HL-60 (cell line): ENCODE data around the gene EXOC6B.
"Not testable (repeated sequence)": the region's sequence is repeated elsewhere in the genome, so short reads cannot be mapped to it uniquely, and the experiment has no call there.

Source experiments
- DNase-seq, 2 experiments: peaks; one replicate each; pipeline ENCODE4 v3.0.0-alpha.2; 2010 to 2020; ENCODE audit warnings: low read depth in 1 of 2, low spot score in 1 of 2
- H3K27ac ChIP-seq: fragments of 250-450 bp; sonication (Bioruptor Pico); replicated peaks from 2 replicates; pipeline ENCODE4 v1.5.1; 2020; ENCODE audit warnings: mild to moderate bottlenecking, moderate library complexity
- H3K27me3 ChIP-seq: fragments of 250-450 bp; sonication (Bioruptor Pico); 2 replicates; pipeline ENCODE4 v1.5.1; 2021; ENCODE audit warnings: mild to moderate bottlenecking, moderate library complexity; ENCODE audit not compliant: insufficient read depth, poor library complexity, severe bottlenecking
- H3K4me3 ChIP-seq: replicated peaks from 2 replicates; pipeline ENCODE4 v1.5.1; 2011; ENCODE audit warnings: mild to moderate bottlenecking, control low read depth, low read length; ENCODE audit not compliant: insufficient read depth
- GABPA ChIP-seq: IDR thresholded peaks from 2 replicates; pipeline ENCODE4 v1.6.1; 2012; ENCODE audit warnings: low read depth
- POLR2AphosphoS5 ChIP-seq: IDR thresholded peaks from 2 replicates; pipeline ENCODE4 v1.6.1; 2012; ENCODE audit warnings: low read depth
- SPI1 ChIP-seq: IDR thresholded peaks from 2 replicates; pipeline ENCODE4 v1.6.1; 2012; ENCODE audit warnings: low read depth, mild to moderate bottlenecking, borderline replicate concordance
- TF ChIP-seq, protein P1 (sequence below): IDR thresholded peaks from one replicate; pipeline ENCODE4 v1.5.1; 2011; ENCODE audit warnings: low read length, control low read depth, inconsistent platforms; ENCODE audit not compliant: insufficient read depth
- TF ChIP-seq, protein P2 (sequence below): IDR thresholded peaks from 2 replicates; pipeline ENCODE4 v1.6.1; 2012; ENCODE audit warnings: low read depth; ENCODE audit not compliant: insufficient replicate concordance

Gene EXOC6B

GRCh38 chr2:72604468-72604867, 221.4 kb downstream of the EXOC6B start:
- no peak for TF ChIP-seq SPI1
- no peak for DNase-seq
- no peak overlapping the region for H3K4me3 ChIP-seq
- no peak overlapping the region for H3K27ac ChIP-seq
- H3K27me3 ChIP-seq = no peaks in the 10 kb centered on the region

DNA sequence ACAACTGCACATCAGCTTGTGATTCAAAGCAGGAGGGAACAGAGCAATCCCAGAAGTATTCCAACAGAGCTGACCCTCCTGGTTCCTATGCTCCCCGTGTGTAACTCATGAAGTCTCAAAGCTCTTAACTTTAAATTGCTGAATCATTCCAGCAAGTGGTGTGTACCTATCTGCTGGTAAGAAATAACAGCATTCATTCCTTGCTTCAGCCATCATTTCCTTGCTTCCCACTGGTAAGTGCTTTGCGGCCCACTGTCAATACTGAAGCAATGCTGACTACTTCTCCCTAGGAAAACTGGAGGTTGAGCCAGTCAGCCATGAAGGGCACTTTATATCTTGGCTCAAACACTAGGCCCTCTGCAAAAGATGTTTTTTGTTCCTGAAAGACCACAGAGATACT, 222.4 kb downstream of the EXOC6B start:
- DNase-seq = no peak
- no peak for TF ChIP-seq POLR2AphosphoS5
- TF ChIP-seq, protein P1, sequence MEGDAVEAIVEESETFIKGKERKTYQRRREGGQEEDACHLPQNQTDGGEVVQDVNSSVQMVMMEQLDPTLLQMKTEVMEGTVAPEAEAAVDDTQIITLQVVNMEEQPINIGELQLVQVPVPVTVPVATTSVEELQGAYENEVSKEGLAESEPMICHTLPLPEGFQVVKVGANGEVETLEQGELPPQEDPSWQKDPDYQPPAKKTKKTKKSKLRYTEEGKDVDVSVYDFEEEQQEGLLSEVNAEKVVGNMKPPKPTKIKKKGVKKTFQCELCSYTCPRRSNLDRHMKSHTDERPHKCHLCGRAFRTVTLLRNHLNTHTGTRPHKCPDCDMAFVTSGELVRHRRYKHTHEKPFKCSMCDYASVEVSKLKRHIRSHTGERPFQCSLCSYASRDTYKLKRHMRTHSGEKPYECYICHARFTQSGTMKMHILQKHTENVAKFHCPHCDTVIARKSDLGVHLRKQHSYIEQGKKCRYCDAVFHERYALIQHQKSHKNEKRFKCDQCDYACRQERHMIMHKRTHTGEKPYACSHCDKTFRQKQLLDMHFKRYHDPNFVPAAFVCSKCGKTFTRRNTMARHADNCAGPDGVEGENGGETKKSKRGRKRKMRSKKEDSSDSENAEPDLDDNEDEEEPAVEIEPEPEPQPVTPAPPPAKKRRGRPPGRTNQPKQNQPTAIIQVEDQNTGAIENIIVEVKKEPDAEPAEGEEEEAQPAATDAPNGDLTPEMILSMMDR = no peak
- no peak overlapping the region for H3K4me3 ChIP-seq
- no peaks in the 10 kb centered on the region for H3K27me3 ChIP-seq
- no peak overlapping the region for H3K27ac ChIP-seq

DNA sequence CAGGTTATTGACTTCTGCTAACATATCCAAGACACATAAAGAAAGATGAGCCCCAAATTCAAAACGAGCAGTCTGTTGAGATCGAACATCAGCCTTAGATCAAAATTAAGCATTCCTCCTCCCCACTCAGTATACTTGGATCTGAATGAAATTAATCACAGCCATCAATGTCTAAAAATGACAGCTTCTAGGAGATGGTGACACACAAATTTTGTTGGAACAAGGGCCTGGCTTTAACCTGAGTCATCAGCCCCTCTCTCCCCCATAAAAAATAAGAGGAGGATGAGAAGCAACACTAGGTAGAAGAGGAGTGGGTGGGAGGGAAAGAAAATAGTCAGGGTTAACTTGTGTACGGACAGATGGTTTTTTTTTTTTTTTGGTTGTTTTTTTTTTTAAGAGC, 223.1 kb downstream of the EXOC6B start:
- TF ChIP-seq GABPA (no peak), POLR2AphosphoS5 (no peak), SPI1 (no peak)
- TF ChIP-seq, protein P1 = no peak
- TF ChIP-seq, protein P2, sequence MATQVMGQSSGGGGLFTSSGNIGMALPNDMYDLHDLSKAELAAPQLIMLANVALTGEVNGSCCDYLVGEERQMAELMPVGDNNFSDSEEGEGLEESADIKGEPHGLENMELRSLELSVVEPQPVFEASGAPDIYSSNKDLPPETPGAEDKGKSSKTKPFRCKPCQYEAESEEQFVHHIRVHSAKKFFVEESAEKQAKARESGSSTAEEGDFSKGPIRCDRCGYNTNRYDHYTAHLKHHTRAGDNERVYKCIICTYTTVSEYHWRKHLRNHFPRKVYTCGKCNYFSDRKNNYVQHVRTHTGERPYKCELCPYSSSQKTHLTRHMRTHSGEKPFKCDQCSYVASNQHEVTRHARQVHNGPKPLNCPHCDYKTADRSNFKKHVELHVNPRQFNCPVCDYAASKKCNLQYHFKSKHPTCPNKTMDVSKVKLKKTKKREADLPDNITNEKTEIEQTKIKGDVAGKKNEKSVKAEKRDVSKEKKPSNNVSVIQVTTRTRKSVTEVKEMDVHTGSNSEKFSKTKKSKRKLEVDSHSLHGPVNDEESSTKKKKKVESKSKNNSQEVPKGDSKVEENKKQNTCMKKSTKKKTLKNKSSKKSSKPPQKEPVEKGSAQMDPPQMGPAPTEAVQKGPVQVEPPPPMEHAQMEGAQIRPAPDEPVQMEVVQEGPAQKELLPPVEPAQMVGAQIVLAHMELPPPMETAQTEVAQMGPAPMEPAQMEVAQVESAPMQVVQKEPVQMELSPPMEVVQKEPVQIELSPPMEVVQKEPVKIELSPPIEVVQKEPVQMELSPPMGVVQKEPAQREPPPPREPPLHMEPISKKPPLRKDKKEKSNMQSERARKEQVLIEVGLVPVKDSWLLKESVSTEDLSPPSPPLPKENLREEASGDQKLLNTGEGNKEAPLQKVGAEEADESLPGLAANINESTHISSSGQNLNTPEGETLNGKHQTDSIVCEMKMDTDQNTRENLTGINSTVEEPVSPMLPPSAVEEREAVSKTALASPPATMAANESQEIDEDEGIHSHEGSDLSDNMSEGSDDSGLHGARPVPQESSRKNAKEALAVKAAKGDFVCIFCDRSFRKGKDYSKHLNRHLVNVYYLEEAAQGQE = no peak
- H3K27me3 ChIP-seq = no peaks in the 10 kb centered on the region
- DNase-seq = no peak
- no peak overlapping the region for H3K27ac ChIP-seq
- H3K4me3 ChIP-seq = no peak overlapping the region

GRCh38 chr2:72602095-72602494, 223.7 kb downstream of the EXOC6B start:
- Histone ChIP-seq H3K27ac (no peak overlapping the region), H3K4me3 (no peak overlapping the region), H3K27me3 (no peaks in the 10 kb centered on the region)
- no peak for DNase-seq
- TF ChIP-seq GABPA (no peak), POLR2AphosphoS5 (no peak), SPI1 (no peak)
- TF ChIP-seq, protein P2 = no peak
- TF ChIP-seq, protein P1 = no peak

GRCh38 chr2:72583836-72584235, 242.0 kb downstream of the EXOC6B start:
- H3K27ac ChIP-seq, H3K27me3 ChIP-seq, DNase-seq, H3K4me3 ChIP-seq: not testable (repeated sequence)
